GM12801 (cell line): Measurements from ENCODE around the gene VGLL1.

Experiments
- TF ChIP-seq, protein P1 (sequence below): IDR thresholded peaks from one replicate; pipeline ENCODE4 v1.5.1; 2011; ENCODE audit warnings: control low read depth; ENCODE audit not compliant: insufficient read length; ENCODE audit errors: extremely low read depth

The VGLL1 gene

DNA sequence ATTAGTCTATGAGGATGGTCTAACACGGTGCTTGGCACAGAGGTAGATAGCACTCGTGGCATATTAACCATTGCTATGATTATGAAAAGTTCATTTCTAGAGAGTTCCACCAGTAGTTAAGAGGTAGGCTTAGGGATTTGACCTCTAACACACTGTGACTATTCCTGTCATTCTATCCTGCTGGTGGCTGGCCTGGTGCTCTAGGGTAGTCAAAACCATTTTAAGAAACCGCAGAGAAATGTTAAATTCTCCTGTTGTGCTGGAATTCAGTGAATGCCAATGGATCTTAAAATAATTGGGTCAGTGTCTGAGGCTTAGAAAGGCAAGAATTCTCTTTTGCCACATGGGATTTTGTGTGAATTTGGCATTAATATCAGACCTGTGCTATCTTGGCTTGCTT, 53.9 kb downstream of the VGLL1 start:
- TF ChIP-seq, protein P1, sequence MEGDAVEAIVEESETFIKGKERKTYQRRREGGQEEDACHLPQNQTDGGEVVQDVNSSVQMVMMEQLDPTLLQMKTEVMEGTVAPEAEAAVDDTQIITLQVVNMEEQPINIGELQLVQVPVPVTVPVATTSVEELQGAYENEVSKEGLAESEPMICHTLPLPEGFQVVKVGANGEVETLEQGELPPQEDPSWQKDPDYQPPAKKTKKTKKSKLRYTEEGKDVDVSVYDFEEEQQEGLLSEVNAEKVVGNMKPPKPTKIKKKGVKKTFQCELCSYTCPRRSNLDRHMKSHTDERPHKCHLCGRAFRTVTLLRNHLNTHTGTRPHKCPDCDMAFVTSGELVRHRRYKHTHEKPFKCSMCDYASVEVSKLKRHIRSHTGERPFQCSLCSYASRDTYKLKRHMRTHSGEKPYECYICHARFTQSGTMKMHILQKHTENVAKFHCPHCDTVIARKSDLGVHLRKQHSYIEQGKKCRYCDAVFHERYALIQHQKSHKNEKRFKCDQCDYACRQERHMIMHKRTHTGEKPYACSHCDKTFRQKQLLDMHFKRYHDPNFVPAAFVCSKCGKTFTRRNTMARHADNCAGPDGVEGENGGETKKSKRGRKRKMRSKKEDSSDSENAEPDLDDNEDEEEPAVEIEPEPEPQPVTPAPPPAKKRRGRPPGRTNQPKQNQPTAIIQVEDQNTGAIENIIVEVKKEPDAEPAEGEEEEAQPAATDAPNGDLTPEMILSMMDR = no peak

DNA sequence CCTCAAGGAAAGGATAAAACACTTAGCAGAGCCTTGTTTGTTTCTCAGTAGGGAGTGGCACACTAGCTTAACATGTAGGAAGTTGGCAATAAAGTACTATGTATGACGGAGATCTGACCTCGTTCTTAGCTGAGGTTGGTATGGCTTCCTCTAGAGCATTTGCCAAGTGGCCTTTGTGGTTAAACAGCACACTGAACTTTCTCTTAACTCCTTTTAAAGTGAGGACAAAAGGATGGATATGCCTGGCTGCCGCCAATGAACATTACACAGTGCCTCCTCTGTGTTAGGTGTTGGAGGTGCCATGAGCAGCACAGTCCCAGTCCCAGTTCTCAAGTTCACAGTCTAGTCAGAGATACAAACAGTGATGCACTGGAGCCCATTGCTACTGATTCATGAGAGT, 54.4 kb downstream of the VGLL1 start:
- TF ChIP-seq, protein P1 = no peak

DNA sequence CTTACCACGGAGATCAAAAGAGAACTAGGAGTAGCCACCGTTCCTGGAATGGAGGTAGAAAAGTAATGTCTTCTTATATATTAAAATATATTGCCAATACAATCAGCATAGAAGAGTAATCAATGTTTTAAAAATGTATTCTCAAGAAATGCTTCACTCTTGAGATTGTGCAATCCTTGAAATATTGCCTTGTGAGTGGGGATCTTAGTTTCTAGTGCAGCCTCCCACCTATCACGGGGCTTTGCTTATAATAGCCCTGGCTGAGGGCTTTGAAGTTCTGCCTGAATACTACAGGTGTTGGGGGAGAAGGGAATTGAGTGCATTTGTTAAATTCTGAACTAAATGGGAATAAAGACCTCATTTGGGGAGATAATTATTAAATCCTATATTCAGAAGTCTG, 55.5 kb downstream of the VGLL1 start:
- TF ChIP-seq, protein P1 = no peak

DNA sequence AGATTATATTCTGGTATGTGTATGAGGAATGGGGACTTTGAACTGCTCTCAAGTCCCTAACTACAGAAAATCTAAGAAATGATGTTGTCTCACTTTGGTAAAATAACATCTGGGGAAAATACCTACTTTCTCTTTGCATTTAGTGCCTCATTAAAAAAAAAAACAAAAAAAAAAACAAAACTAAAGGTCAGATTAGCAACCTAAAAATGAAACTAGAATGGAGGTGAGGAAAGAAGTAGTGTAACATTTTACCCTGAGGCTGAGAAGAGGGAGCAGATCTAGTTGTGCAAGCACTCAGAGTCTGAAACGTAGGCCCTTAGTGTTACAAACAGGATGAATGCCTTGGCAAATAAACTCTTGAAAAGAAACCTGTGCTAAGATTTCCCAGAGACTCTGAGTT, 56.0 kb downstream of the VGLL1 start:
- TF ChIP-seq, protein P1 = no peak

DNA sequence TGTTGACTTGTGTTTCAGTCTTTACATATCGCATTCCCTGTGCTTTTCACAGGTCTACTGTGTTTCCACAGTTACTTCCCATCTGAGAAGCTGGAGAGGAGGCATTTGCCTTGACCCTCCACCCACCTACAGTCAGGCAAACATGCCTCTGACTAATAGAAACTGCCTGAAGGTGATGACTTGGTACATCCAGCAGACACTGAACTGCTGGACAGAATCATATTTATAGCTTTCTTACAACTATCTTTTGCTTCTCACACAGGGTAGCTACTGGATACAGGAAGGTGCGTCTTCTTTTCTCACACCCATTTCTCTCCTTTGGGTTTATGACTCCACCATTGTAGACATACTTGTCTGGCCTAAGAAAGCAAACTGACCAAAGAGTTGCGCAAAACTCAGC, 58.0 kb downstream of the VGLL1 start:
- TF ChIP-seq, protein P1 = no peak

DNA sequence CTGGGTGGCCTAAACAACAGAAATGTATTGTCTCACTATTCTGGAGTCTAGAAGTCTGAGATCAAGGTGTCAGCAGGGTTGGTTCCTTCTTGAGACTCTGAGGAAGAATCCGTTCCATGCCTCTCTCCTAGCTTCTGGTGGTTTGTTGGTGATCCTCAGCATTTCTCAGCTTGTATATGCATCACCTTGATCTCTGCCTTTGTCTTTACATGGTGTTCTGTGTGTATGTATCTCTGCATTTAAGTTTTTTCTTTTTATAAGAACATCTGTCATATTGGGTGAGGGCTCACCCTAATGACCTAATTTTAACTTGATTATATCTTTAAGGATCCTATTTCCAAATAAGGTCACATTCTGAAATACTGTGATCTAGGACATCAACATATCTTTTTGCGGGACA, 65.3 kb downstream of the VGLL1 start:
- TF ChIP-seq, protein P1 = no peak

DNA sequence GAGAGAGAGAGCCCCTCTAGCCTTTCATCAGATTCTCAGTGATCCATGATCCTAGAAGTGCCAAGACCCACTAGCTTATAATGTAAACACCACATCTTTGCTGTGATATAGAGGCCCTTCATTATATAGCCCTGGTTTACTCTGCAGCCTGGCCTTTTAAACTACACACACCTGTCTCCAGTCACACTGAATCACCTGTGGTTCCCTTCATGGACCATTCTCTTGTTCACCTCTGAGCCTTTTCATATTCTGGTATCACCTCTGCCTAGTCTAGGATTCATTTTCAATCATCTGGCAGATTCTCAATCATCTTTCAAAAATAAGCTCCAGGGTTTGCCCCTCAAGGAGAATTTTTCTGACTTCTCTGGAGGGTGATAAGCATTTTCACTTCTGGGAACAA, 65.9 kb downstream of the VGLL1 start:
- TF ChIP-seq, protein P1 = no peak

DNA sequence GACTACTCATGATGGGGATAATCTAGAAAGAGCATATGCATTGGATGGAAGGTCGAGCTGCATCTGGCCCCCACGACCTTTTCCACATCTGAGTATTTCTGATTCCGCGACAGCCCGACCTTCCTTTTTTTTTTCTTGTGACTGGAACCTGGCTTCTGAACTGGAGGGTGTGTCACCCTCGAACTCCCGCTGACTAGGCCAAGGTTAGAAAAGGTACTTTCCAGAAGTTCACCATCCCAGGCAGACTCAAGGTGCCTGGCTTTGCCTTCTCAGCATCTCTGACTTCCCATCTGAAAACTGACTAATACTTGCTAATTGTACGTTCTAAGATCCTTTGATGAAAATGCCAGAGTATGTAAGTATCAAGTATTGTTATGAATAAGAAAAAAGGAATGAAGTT, 66.6 kb downstream of the VGLL1 start:
- TF ChIP-seq, protein P1 = no peak
